ENCODE data around the gene SLC39A8.
"Not testable (repeated sequence)": the region's sequence is repeated elsewhere in the genome, so short reads cannot be mapped to it uniquely, and the experiment has no call there.

SLC39A8 gene

GRCh38 chr4:102298716-102299115, 46.6 kb downstream of the SLC39A8 start:
- DNase-seq = no peak

- no peak for DNase-seq
These were observed 50.0 kb downstream of the SLC39A8 start for GRCh38 chr4:102295153-102295862.

- DNase-seq = no peak
These were observed 56.8 kb downstream of the SLC39A8 start for GRCh38 chr4:102288497-102288896.

GRCh38 chr4:102285831-102286230, 59.5 kb downstream of the SLC39A8 start:
- DNase-seq = no peak

- DNase-seq = no peak
These were observed 64.0 kb downstream of the SLC39A8 start for GRCh38 chr4:102281171-102281839.

GRCh38 chr4:102273317-102273716, 72.0 kb downstream of the SLC39A8 start:
- not testable (repeated sequence) for DNase-seq

GRCh38 chr4:102272318-102272717, 73.0 kb downstream of the SLC39A8 start:
- DNase-seq = no peak

GRCh38 chr4:102268355-102268754, 76.9 kb downstream of the SLC39A8 start:
- no peak for DNase-seq

GRCh38 chr4:102263024-102263787, 82.1 kb downstream of the SLC39A8 start:
- DNase-seq = no peak

GRCh38 chr4:102259702-102260101, 85.6 kb downstream of the SLC39A8 start:
- DNase-seq = no peak

- DNase-seq = no peak
These were observed 86.2 kb downstream of the SLC39A8 start for GRCh38 chr4:102259081-102259480.

- no peak for DNase-seq
These were observed 89.0 kb downstream of the SLC39A8 start for GRCh38 chr4:102256321-102256720.

- DNase-seq = no peak
These were observed 91.4 kb downstream of the SLC39A8 start for GRCh38 chr4:102253860-102254259.

- DNase-seq = no peak
These were observed 93.1 kb downstream of the SLC39A8 start for GRCh38 chr4:102252171-102252570.

- DNase-seq = no peak
These were observed 94.9 kb downstream of the SLC39A8 start for GRCh38 chr4:102250341-102250740.

- DNase-seq = no peak
These were observed 98.2 kb downstream of the SLC39A8 start for GRCh38 chr4:102247041-102247440.

GRCh38 chr4:102246416-102246815, 98.9 kb downstream of the SLC39A8 start:
- DNase-seq = no peak

GRCh38 chr4:102244878-102245535, 100.3 kb downstream of the SLC39A8 start:
- no peak for DNase-seq

- DNase-seq = not testable (repeated sequence)
These were observed 102.0 kb downstream of the SLC39A8 start for GRCh38 chr4:102243296-102243695.

GRCh38 chr4:102234243-102234838, 110.9 kb downstream of the SLC39A8 start:
- DNase-seq = no peak

- no peak for DNase-seq
These were observed 115.1 kb downstream of the SLC39A8 start for GRCh38 chr4:102230194-102230593.

- DNase-seq = no peak
These were observed 117.9 kb downstream of the SLC39A8 start for GRCh38 chr4:102227388-102227787.

- no peak for DNase-seq
These were observed 121.8 kb downstream of the SLC39A8 start for GRCh38 chr4:102223461-102223860.
